HG03066 (cell line): ENCODE measurements around the gene OR1K1.

ENCODE experiments used
- ATAC-seq: cut with Tn5 transposase; IDR thresholded peaks from one replicate; pipeline ENCODE4 v1.9.1; 2021; ENCODE audit warnings: low read depth; ENCODE audit not compliant: unreplicated experiment

Gene OR1K1

DNA sequence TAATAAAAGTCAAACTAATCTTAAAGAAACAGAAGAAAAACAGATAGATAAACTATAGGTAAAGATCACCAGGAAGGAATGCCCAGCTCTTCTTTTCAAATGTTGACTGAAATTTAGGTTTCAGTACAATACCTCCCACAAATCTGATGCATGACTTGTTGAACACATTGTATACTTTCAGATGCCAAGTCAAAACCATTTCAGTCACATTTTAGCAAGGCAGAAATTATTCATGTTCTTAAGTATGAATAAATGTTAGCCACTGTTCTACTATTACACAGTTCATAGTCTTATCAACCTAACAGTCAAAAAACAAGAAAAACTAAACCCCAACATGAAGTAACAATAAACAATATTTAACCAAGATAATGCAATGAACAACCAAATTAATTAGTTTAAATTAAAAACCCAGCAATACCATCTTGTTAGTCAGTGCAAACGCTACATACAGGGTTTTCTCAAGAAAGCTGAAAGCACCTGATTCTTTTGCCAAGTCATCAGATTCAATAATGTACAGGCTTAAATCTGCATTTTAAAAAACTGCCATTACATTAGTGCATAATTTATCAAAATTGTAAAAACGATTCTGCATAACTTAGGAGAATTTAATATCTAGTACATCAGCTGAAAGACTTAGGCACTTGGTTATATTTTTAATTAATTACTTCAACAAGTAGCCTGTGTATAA is 48.5 kb downstream of the OR1K1 start:
- no peak for ATAC-seq
